Suprapubic skin (tissue), 4 donors: Measurements from ENCODE around the gene VTI1A.

Experiments used
- POLR2A ChIP-seq, 2 donors: fragments of 450-650 bp; IDR thresholded peaks; one replicate each; pipeline ENCODE4 v1.6.1; 2017; ENCODE audit warnings: antibody characterized with exemption in 2 of 2, mild to moderate bottlenecking in 2 of 2, moderate library complexity in 2 of 2
- POLR2AphosphoS5 ChIP-seq, 3 donors: sonication (generic); formaldehyde crosslinking; IDR thresholded peaks; one replicate each; pipeline ENCODE4 v1.6.1; 2017; ENCODE audit warnings: antibody characterized with exemption in 3 of 3
- TF ChIP-seq, protein P1 (sequence below), 2 donors: fragments of 200-600 bp in 1 of 2; fragments of 450-650 bp in 1 of 2; sonication (generic) in 1 of 2; IDR thresholded peaks; one replicate each; pipeline ENCODE4 v1.5.1; 2016 to 2019; ENCODE audit warnings: antibody characterized with exemption in 2 of 2, mild to moderate bottlenecking in 1 of 2, moderate library complexity in 1 of 2

DNA sequence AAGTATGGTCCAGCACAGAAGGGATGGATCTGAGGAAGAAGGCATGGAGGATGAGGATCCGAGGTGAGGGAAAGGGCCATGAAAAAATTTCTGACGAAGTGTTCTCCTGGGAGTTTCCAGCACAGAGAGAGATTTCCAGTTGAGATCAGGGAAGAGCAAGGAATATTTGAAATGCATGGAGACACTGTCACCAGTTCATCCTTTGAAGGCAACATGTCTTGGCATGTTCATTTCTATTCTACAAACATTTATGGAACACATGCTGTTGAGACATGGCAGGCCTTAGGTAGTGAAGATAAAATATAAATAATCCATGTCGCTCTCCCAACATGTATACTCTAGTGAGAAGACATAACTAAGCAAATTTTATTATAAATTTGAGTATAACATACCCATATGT, 269.1 kb downstream of the VTI1A start:
- TF ChIP-seq POLR2A (IDR thresholded peaks at IDR 0.05) (no peak), POLR2AphosphoS5 (IDR thresholded peaks at IDR 0.05) (no peak)
- TF ChIP-seq, protein P1, sequence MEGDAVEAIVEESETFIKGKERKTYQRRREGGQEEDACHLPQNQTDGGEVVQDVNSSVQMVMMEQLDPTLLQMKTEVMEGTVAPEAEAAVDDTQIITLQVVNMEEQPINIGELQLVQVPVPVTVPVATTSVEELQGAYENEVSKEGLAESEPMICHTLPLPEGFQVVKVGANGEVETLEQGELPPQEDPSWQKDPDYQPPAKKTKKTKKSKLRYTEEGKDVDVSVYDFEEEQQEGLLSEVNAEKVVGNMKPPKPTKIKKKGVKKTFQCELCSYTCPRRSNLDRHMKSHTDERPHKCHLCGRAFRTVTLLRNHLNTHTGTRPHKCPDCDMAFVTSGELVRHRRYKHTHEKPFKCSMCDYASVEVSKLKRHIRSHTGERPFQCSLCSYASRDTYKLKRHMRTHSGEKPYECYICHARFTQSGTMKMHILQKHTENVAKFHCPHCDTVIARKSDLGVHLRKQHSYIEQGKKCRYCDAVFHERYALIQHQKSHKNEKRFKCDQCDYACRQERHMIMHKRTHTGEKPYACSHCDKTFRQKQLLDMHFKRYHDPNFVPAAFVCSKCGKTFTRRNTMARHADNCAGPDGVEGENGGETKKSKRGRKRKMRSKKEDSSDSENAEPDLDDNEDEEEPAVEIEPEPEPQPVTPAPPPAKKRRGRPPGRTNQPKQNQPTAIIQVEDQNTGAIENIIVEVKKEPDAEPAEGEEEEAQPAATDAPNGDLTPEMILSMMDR (IDR thresholded peaks at IDR 0.05): no peak
